ENCODE measurements around the gene OR52E8.

OR52E8 gene

DNA sequence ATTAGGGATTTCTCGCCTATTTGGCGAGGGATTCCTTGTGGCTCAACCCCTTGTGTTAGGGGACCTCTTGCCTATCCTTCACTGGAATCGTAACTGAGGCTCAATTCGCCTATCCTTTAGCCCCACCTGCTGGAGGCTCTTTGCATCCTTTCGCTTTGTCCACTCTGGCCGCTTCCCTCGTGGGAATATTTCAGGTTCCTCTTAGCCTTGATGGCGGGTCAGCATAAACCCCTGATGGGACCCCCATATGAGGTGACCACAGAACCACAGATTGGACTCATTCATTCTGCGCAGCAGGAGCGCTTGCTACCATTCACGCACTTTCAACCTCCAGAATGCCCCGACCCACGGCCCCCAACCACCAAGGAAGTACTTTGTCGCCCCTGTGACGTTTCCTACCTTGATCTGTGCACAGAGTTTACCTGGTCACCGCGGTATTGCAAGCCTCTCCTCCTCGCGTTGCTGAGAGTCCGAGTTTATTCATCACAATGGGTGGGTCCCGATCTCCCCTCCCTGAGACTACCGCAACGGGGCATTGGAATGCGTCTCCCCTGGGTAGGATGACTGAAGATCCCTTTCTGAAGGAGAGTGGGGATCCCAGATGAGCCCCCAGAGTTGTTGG, 48.9 kb downstream of the OR52E8 start, which contains the start of gene OR52N2:
Gene OR52N2 (plus strand): TSS at position 425 of the 622 bp plus-strand sequence. CDS start 11,412 bp downstream, outside the sequence.
- DNase-seq = peak in 47 of 56 donors; percentile 1 to 76 (median 23)

DNA sequence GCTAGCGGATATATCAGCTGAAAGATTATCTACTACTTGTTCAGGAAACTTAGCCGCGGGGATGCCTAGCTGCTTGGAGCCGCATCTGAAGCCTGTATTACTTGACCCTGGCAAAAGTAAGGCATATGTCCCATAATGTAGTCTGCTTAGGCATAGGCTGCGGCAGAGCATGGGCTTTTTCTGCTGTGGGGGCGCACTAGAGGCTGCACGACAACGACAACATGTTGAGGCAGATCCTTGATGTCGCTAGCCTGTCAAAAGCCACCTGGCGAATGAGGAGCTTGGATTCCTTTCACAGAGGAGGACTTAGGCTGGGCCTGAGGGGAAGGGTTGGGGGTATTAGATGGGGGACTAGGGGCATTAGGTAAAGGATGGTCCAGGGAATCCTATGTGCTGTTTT, 49.9 kb downstream of the OR52E8 start:
- no peak for DNase-seq

All from nucleus accumbens (tissue), 56 donors.